ENCODE results near the gene FTHL17. TPM values are rescaled to one million over a fixed set of nuclear protein-coding genes. Genes with fewer than 3 reads are reported as not detected.

Gene FTHL17
- total RNA-seq, 4 donors from 2014 or later, result not detected

DNA sequence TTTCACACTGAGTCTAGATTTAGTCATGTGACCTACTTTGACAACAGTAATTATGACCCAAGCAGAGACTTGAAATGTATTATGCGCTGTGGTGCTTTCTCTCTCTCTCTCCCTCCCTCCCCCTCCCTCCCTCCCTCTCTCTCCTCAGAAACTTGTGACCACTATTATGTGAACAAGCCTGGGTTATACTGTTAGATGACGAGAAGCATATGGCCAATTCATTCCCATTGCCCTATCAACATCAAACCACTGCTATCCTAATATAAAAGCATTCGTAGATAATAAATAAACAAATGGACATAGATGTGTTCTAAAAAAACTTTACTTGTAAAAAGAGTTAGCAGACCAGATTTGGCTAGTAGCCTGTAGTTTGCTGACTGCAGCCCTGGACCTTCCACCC lies 18.2 kb downstream of the FTHL17 start:
- TF ChIP-seq, protein P1, sequence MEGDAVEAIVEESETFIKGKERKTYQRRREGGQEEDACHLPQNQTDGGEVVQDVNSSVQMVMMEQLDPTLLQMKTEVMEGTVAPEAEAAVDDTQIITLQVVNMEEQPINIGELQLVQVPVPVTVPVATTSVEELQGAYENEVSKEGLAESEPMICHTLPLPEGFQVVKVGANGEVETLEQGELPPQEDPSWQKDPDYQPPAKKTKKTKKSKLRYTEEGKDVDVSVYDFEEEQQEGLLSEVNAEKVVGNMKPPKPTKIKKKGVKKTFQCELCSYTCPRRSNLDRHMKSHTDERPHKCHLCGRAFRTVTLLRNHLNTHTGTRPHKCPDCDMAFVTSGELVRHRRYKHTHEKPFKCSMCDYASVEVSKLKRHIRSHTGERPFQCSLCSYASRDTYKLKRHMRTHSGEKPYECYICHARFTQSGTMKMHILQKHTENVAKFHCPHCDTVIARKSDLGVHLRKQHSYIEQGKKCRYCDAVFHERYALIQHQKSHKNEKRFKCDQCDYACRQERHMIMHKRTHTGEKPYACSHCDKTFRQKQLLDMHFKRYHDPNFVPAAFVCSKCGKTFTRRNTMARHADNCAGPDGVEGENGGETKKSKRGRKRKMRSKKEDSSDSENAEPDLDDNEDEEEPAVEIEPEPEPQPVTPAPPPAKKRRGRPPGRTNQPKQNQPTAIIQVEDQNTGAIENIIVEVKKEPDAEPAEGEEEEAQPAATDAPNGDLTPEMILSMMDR (IDR thresholded peaks at IDR 0.05; ENCODE audit: low read depth), result no peak

DNA sequence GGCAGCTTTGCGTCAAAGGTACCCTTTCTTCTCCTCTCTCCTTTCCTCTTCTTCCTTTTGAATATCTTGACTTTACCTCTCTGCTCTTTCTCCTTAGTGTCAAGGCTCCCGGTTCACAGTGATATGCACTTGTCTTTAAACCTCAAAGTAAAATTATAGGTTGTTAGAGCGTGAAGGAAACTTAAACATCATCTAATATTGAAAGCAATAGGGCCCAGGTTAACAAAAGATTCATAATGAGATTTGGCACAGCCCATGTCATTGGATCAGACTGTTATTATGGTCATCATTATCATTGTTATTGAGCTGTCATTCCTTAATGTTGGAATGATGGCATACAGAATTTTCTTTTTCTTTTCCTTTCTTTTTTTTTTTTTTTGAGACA lies 32.5 kb downstream of the FTHL17 start:
- TF ChIP-seq, protein P1 (IDR thresholded peaks at IDR 0.05; ENCODE audit: low read depth), result no peak

DNA sequence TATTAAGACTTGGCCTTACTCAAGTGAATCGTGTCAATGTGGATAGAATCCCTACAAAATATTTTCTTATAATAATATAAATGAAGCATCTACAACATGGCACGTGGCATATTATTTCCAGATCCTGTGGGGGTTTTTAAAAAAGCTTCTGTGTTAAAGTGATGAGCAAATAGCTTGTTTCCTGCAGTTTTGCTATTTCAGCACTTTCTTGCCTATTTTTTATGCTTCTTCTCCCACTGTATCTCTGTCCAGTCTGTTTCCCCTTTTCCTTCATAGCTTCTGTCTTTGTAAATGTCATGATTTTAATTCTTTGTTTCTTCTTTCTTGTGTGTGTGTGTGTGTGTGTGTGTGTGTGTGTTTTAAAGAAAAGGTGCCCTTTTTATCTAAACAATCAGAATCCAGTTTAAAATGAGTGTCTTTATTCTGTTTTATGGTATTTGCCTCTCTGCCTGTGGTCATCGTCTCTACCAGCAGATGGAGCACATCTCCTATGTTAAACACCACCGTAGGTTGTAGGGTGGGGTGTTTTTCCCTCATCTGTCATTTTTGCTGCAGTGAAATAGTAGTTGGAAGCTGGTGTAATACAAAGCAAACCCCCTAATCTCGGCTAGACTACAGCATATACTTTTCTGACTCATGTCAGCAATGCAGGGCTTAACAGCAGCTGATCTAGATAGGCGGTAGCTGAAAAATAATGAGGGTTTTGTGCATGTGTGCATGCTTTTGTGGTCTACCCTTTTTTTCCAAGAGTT lies 33.1 kb downstream of the FTHL17 start:
- TF ChIP-seq, protein P1 (IDR thresholded peaks at IDR 0.05; ENCODE audit: low read depth), result no peak

DNA sequence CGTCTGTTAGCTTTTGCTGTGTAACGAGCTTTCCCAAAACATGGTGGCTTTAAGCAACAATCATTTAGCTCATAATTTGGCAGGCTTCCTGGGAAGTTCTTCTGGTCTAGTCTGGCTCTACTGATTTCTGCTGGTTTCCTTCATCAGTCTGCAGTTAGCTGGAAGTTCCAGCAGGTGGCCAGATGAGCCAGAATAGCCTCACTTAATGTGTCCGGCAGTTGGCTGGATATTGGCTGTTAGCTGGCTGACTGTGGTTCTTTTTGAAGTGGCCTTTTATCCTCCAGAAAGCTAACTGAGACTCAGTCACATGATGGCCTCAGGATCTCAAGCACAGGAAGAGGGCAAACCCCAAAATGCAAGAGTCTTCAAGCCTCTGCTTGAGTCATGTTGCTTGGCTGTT lies 34.9 kb downstream of the FTHL17 start:
- TF ChIP-seq, protein P1 (IDR thresholded peaks at IDR 0.05; ENCODE audit: low read depth), result no peak

DNA sequence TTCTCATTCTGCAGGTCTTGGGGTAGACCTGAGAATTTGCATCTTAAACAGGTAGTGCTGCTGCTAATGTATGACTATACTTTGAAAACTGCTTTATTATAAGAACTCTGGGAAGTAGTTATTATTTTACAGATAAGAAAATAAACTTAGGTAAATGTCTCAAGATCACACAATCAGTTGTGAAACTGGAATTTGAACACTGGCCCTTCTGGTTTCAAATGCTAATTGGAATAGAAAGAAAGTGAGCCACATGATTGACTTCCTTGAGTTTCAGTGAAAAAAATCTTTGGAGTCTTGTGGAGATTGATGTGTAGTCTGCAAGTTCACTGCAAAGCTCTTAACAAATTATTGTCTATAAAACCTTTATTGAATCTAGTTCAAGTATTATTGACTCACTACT lies 44.5 kb downstream of the FTHL17 start:
- TF ChIP-seq, protein P1 (IDR thresholded peaks at IDR 0.05; ENCODE audit: low read depth), result no peak

DNA sequence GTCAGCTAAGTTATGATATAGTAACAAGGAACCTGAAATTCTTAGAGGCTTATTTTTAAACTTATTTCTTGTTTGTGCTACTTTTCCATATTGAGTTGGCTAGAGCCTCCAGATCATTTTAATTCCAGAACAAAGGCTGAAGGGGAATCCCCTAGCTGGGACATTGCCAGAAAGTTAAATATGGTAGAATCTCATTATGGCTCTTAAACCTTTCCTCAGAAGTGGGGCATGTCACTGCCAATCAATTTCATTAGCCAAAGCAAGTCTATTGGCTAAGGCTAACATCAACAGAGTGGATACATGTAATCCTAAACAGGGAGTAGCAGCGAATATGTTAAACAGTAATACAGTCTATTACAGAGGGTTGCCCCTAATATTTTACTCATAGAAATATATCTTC lies 47.0 kb downstream of the FTHL17 start:
- TF ChIP-seq, protein P1 (IDR thresholded peaks at IDR 0.05; ENCODE audit: low read depth), result no peak

DNA sequence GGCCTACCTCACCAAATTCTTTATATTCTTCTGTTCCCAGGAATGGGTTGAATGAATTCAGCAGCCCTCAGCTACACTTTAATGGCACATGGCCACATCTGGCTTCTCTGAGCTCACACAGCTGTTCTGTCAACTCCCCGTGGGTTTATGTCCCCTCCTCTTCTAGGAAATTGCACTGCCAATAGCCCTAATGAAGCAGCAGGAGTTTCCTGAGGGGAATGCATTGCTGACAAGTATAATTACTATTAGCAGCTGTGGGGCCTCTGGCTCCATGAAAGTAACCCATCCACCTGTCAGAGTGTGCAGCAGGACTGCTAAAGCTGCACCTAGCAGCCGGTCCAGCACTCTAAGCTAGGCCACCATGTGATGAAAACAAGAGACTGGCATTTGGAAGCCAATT lies 50.3 kb downstream of the FTHL17 start:
- TF ChIP-seq, protein P1 (IDR thresholded peaks at IDR 0.05; ENCODE audit: low read depth), result no peak

Other genes with a start within 250 kb of the FTHL17 start
- 10 to 100 TPM; 25.5 to 32.8 (median 28.8) TPM for gene TAB3, start 182.8 kb downstream of the FTHL17 start, total RNA-seq

Measured in subcutaneous adipose tissue (tissue), 4 donors.